ENCODE measurements around the gene ZFX. TPM values are rescaled to one million over a fixed set of nuclear protein-coding genes. Genes with fewer than 3 reads are reported as not detected.
"Not testable (repeated sequence)": the region's sequence is repeated elsewhere in the genome, so short reads cannot be mapped to it uniquely, and the experiment has no call there.

ZFX gene
- total RNA-seq, 1 donor from 2014 or later = 35.7 TPM

DNA sequence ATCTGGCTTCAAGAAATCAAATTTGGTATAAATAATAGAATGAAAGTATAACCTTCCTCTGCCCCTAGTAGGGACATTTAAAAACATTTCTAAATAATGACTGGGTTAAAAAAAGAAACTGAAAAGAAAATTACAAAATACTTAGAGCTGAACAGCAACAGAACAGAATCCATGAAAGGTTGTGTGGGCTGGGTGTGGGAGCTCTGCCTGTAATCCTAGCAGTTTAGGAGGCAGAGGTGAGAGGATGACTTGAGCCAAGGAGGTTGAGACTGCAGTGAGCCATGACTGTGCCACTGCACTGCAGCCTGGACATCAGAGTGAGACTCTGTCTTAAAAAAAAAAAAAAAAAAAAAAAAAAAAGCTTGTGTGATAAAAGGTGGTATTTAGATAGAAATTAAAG lies 12.3 kb upstream of the ZFX start:
- Histone ChIP-seq H3K79me2 (ENCODE audit: insufficient read depth, low read length) (no peaks in the 10 kb centered on the region), H3K4me1 (ENCODE audit: insufficient read depth, low read length) (no peaks in the 10 kb centered on the region), H3K27me3 (ENCODE audit: insufficient read depth, low read length) (no peaks in the 10 kb centered on the region), H3K9ac (ENCODE audit: low read length) (no peak overlapping the region), H3K36me3 (ENCODE audit: insufficient read depth, low read length) (no peaks in the 10 kb centered on the region), H3K27ac (ENCODE audit: low read depth, low read length) (no peak overlapping the region), H2AFZ (ENCODE audit: low read depth, low read length) (no peak overlapping the region), H3K4me3 (ENCODE audit: insufficient read depth, low read depth, low read length) (no peak overlapping the region), H4K20me1 (ENCODE audit: insufficient read depth, low read length) (no peaks in the 10 kb centered on the region), H3K9me3 (ENCODE audit: insufficient read depth, low read depth, low read length) (no peaks in the 10 kb centered on the region), H3K4me2 (ENCODE audit: low read length) (no peak overlapping the region)
- Mint-ChIP-seq H3K27ac (ENCODE audit: unreplicated experiment) (no peak overlapping the region), H3K36me3 (ENCODE audit: low read depth, unreplicated experiment) (no peaks in the 10 kb centered on the region), H3K4me3 (ENCODE audit: unreplicated experiment) (no peak overlapping the region), H3K9me3 (ENCODE audit: unreplicated experiment) (no peaks in the 10 kb centered on the region), H3K27me3 (ENCODE audit: low read depth, unreplicated experiment) (no peaks in the 10 kb centered on the region), H3K4me1 (ENCODE audit: low read depth, unreplicated experiment) (no peaks in the 10 kb centered on the region)
- FAIRE-seq (no peak), DNase-seq (ENCODE audit: low read depth) (no peak)
- TF ChIP-seq, protein P1, sequence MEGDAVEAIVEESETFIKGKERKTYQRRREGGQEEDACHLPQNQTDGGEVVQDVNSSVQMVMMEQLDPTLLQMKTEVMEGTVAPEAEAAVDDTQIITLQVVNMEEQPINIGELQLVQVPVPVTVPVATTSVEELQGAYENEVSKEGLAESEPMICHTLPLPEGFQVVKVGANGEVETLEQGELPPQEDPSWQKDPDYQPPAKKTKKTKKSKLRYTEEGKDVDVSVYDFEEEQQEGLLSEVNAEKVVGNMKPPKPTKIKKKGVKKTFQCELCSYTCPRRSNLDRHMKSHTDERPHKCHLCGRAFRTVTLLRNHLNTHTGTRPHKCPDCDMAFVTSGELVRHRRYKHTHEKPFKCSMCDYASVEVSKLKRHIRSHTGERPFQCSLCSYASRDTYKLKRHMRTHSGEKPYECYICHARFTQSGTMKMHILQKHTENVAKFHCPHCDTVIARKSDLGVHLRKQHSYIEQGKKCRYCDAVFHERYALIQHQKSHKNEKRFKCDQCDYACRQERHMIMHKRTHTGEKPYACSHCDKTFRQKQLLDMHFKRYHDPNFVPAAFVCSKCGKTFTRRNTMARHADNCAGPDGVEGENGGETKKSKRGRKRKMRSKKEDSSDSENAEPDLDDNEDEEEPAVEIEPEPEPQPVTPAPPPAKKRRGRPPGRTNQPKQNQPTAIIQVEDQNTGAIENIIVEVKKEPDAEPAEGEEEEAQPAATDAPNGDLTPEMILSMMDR (IDR thresholded peaks at IDR 0.05; ENCODE audit: insufficient read depth, low read depth, low read length) = no peak
- TF ChIP-seq EZH2 (IDR thresholded peaks at IDR 0.05; ENCODE audit: insufficient read depth, low read length) = no peak

DNA sequence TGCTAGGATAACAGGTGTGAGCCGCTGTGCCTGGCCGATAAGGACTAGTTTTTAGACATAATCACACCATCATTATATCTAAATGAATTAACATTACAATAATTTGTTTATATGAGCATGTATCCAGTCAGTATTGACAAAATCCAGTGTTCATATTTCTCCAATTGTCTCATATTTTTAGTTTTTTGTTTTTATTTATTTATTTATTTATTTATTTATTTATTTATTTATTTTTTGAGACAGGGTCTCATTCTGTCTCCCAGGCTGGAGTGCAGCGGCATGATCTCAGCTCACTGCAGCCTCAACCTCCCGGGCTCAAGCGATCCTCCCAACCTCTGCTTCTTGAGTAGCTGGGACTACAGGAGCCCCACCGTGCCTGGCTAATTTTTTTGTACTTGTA lies 5.5 kb upstream of the ZFX start:
- not testable (repeated sequence) for H3K27me3 ChIP-seq (ENCODE audit: insufficient read depth, low read length); DNase-seq (ENCODE audit: low read depth); H3K27ac ChIP-seq (ENCODE audit: low read depth, low read length); H2AFZ ChIP-seq (ENCODE audit: low read depth, low read length); H3K9me3 ChIP-seq (ENCODE audit: insufficient read depth, low read depth, low read length); H3K27me3 Mint-ChIP-seq (ENCODE audit: low read depth, unreplicated experiment); H3K4me3 Mint-ChIP-seq (ENCODE audit: unreplicated experiment); FAIRE-seq; H3K9me3 Mint-ChIP-seq (ENCODE audit: unreplicated experiment); H3K4me1 Mint-ChIP-seq (ENCODE audit: low read depth, unreplicated experiment); H3K36me3 Mint-ChIP-seq (ENCODE audit: low read depth, unreplicated experiment); H3K79me2 ChIP-seq (ENCODE audit: insufficient read depth, low read length); H3K27ac Mint-ChIP-seq (ENCODE audit: unreplicated experiment); H3K36me3 ChIP-seq (ENCODE audit: insufficient read depth, low read length); H4K20me1 ChIP-seq (ENCODE audit: insufficient read depth, low read length); H3K4me3 ChIP-seq (ENCODE audit: insufficient read depth, low read depth, low read length); H3K4me2 ChIP-seq (ENCODE audit: low read length); H3K9ac ChIP-seq (ENCODE audit: low read length)
- H3K4me1 ChIP-seq (ENCODE audit: insufficient read depth, low read length) = peaks cover 21% of the 10 kb centered on the region

DNA sequence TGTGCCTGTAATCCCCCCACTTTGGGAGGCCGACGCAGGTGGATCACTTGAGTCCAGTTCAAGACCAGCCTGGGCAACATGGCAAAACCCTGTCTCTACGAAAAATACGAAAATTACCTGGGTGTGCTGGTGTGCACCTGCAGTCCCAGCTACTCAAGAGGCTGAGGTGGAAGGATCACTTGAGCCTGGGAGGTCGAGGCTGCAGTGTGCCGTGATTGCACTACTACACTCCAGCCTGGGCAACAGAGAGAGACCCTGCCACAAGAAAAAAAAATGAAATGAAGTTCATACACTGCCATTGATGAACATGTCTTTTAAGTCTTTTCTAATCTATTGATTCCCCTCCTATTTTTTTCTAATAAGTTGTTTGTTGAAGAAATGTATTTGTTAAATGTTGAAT lies 5.0 kb upstream of the ZFX start:
- Mint-ChIP-seq H3K36me3 (ENCODE audit: low read depth, unreplicated experiment) (no peaks in the 10 kb centered on the region), H3K4me3 (ENCODE audit: unreplicated experiment) (no peak overlapping the region), H3K9me3 (ENCODE audit: unreplicated experiment) (no peaks in the 10 kb centered on the region), H3K27me3 (ENCODE audit: low read depth, unreplicated experiment) (no peaks in the 10 kb centered on the region), H3K27ac (ENCODE audit: unreplicated experiment) (no peak overlapping the region), H3K4me1 (ENCODE audit: low read depth, unreplicated experiment) (peaks cover 4% of the 10 kb centered on the region)
- Histone ChIP-seq H3K9me3 (ENCODE audit: insufficient read depth, low read depth, low read length) (no peaks in the 10 kb centered on the region), H3K27me3 (ENCODE audit: insufficient read depth, low read length) (no peaks in the 10 kb centered on the region), H3K4me2 (ENCODE audit: low read length) (no peak overlapping the region), H3K9ac (ENCODE audit: low read length) (no peak overlapping the region), H3K79me2 (ENCODE audit: insufficient read depth, low read length) (no peaks in the 10 kb centered on the region), H3K4me3 (ENCODE audit: insufficient read depth, low read depth, low read length) (no peak overlapping the region), H4K20me1 (ENCODE audit: insufficient read depth, low read length) (no peaks in the 10 kb centered on the region), H2AFZ (ENCODE audit: low read depth, low read length) (no peak overlapping the region), H3K36me3 (ENCODE audit: insufficient read depth, low read length) (no peaks in the 10 kb centered on the region), H3K27ac (ENCODE audit: low read depth, low read length) (no peak overlapping the region), H3K4me1 (ENCODE audit: insufficient read depth, low read length) (peaks cover 21% of the 10 kb centered on the region)
- no peak for TF ChIP-seq EZH2 (IDR thresholded peaks at IDR 0.05; ENCODE audit: insufficient read depth, low read length)
- TF ChIP-seq, protein P1 (IDR thresholded peaks at IDR 0.05; ENCODE audit: insufficient read depth, low read depth, low read length) = no peak
- no peak for FAIRE-seq
- DNase-seq (ENCODE audit: low read depth) = no peak

All from astrocyte (in vitro differentiated cells and primary cell).